ENCODE results near the gene BICRA.
A peak's percentile ranks its signal among the peaks of the same experiment; 100 is the strongest.

Gene BICRA

DNA sequence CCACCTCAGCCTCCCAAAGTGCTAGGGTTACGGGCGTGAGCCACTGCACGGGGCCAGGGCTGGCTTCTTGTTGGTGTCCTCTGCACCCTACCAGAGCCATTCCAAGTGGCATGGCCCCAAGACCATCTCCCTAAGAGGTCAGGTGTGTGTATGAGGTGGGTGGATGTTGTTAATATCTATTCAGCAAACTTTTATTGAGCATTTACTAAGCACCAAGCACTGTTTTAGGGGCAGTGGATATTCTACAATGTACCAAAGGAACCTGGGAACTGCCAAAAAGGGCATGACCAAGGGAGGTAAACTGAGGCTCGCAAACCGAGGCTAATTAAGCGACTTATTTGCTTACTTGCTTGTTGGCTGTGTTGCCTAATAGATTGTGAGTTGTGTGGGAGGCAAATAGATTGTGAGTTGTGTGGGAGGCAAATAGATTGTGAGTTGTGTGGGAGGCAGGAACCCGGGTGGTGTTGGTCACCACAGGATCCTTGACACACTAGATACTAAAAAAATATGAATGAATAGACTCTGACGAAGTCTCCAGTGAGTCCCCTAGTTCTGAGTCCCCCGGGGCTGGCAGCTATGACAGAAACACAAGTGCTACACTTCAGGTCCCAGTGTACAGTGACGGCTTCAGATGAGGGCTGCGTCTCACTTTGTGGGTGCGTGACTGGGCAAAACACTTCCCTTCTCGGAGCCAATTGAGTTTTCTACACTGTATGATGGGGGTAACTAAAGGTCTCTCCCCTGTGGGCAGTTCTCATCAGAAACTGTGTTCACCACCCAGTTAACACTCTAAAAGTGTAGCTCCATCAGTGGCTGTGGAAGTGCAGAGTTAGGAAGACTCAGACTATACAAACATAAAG is 5.0 kb upstream of the BICRA start:
- no peak for DNase-seq (ENCODE audit: low read depth)
- no peak overlapping the region for H3K4me3 ChIP-seq (ENCODE audit: low read depth, low read length)
- TF ChIP-seq, protein P1, sequence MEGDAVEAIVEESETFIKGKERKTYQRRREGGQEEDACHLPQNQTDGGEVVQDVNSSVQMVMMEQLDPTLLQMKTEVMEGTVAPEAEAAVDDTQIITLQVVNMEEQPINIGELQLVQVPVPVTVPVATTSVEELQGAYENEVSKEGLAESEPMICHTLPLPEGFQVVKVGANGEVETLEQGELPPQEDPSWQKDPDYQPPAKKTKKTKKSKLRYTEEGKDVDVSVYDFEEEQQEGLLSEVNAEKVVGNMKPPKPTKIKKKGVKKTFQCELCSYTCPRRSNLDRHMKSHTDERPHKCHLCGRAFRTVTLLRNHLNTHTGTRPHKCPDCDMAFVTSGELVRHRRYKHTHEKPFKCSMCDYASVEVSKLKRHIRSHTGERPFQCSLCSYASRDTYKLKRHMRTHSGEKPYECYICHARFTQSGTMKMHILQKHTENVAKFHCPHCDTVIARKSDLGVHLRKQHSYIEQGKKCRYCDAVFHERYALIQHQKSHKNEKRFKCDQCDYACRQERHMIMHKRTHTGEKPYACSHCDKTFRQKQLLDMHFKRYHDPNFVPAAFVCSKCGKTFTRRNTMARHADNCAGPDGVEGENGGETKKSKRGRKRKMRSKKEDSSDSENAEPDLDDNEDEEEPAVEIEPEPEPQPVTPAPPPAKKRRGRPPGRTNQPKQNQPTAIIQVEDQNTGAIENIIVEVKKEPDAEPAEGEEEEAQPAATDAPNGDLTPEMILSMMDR (IDR thresholded peaks at IDR 0.05; ENCODE audit: control insufficient read depth, extremely low read depth, insufficient read depth) = no peak

DNA sequence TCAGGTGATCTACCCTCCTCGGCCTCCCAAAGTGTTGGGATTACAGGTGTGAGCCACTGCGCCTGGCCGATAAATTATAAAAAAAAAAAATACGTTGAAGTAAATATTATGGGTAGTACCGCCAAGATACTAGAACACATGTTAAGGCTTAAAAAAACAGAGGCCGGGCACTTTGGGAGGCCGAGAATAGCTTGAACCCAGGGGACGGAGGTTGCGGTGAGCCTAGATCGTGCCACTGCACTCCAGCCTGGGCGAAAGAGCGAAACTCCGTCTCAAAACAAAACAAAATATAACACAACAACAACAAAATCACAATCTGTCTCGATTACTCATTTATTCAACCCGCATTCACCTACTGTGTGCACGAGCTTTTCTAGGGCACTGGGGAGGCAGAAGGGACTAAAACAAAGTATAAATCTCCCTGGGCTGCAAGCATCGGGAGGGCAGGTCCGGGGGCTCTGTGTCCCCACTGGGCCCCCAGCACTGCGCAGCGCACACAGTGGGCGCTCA is 1.3 kb upstream of the BICRA start:
- TF ChIP-seq, protein P1 (IDR thresholded peaks at IDR 0.05; ENCODE audit: control insufficient read depth, extremely low read depth, insufficient read depth) = no peak
- DNase-seq (ENCODE audit: low read depth) = no peak
- H3K4me3 ChIP-seq (ENCODE audit: low read depth, low read length) = peak overlapping the region; percentile 73

DNA sequence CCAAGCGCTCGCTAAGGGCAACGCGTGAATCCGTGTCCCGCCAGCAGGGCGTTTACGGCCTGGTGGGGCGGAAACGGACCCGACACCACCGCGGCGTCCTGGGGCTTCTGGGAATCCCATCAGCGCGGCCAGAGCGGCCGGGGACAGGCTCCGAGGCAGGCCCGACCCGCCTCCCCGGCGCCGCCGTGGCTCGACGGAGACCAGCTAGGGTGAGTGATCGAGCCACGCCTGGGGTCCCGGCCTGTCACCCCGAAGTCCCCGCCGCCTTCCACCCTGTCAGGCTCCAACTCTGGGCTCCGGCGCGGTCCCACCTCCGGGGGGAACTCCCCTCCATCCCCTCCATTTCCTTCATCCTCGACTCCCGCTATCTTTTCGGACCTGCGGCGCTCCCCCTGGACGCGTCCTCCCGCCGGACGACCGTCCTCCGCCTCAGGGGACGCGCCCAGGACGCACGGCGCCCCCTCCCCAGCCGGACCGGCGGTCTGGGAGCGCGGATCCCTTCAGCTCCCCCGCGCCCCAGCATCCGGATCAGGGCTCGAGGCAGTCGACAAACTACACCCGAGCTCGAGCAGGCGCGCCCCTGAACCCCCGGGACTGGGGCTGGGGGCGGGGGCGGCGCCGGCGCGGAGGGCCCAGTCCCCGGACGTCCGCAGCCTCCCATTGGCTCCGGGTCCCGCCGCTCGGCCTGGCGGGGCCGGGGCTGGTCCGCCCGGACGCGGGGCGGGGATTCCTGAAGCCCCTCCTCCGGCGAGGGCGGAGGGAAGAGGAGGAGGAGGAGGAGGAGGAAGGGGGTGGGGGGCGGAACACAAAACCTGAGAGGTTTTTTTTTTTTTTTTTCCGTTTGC is 638 bp upstream of the BICRA start:
- TF ChIP-seq, protein P1 (IDR thresholded peaks at IDR 0.05; ENCODE audit: control insufficient read depth, extremely low read depth, insufficient read depth) = no peak
- DNase-seq (ENCODE audit: low read depth) = no peak

DNA sequence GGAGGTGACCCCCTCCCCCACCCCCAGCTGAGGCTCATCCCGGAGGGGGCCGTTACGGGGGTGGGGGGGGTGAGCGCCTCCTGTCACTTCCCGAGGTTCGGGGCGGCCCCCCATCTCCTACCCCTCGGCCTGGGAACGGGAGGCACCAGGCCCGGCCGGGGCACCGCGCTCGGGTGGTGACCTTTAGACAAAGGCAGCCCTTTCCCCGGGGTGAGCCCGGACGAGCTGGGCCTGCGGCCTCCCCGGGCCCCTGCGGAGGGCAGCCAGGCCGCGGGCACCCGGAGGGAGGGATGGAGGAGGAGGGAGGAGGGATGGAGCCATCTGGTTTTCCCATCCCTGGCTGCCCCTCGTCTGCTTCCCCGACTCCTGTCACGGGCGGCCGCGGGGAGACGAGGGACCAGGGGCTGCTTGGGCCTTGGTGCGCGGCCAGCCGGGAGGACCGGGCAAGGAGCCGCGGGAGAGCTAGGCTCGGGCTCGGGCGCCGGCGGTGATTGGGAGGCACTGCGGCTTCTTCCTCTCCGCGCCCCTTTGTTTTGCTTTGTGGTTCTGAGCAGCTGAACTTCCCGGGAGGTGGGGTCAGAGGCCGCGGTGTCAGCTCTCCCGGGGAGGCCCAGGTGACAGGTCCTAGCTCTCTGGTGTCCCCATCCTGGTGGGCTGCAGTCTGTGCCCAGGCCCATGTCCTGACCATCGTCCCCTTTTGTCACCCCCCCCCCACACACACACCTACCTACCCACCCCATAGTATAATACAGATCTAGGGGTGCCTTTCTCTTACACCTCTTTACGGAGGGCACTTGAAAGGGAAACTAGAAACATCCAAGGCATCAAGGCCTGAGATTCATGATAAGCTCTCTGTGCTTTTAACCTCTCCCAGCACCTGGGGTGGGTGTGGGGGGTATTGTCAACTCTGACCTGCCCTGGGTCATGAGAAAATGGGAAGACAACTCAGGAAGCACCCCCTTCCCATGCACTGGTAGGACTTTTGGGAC is 1.3 kb downstream of the BICRA start:
- TF ChIP-seq, protein P1 (IDR thresholded peaks at IDR 0.05; ENCODE audit: control insufficient read depth, extremely low read depth, insufficient read depth) = no peak
- no peak for DNase-seq (ENCODE audit: low read depth)
- peak overlapping the region; percentile 61 for H3K4me3 ChIP-seq (ENCODE audit: low read depth, low read length)

More for the DNA sequence above, 638 bp upstream of the BICRA start:
- peak overlapping the region; percentile 73 for H3K4me3 ChIP-seq (ENCODE audit: low read depth, low read length)

DNA sequence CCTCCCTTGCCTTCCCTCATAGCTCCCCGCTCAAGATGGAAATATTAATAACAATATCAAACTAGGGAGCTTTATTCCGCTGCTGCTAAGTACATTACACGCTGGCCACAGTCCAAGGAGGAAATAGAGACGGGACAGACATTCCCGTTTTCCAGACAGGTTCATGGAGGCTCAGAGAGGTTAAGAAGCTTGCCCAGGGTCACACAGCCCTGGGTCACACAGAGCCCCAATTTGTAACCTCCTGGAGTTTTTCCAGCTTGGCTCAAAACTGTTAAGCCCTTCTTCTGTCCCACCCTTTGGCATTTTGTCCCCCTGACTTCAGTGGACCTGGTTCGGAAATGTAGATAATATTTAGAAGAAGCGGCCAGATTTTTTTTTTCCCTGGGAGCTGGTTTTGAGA is 2.0 kb downstream of the BICRA start:
- peak overlapping the region; percentile 61 for H3K4me3 ChIP-seq (ENCODE audit: low read depth, low read length)
- no peak for DNase-seq (ENCODE audit: low read depth)
- TF ChIP-seq, protein P1 (IDR thresholded peaks at IDR 0.05; ENCODE audit: control insufficient read depth, extremely low read depth, insufficient read depth) = no peak

Measured in LNCaP clone FGC (cell line).